SU-DHL-6 (cell line): ENCODE results near the gene LDB2.

Source experiments
- EZH2phosphoT487 ChIP-seq: fragments of 200-600 bp; sonication (generic), shearing (Covaris generic); conservative IDR thresholded peaks from 2 replicates; pipeline ENCODE4 v1.6.1; 2018; ENCODE audit warnings: mild to moderate bottlenecking, antibody characterized with exemption, low read length, moderate library complexity, mixed read lengths
- TF ChIP-seq, protein P1 (sequence below): fragments of 200-600 bp; sonication (generic); IDR thresholded peaks from one replicate; pipeline ENCODE4 v1.5.1; 2017; ENCODE audit warnings: antibody characterized with exemption, mild to moderate bottlenecking, low read length, moderate library complexity; ENCODE audit not compliant: insufficient read depth, poor library complexity, severe bottlenecking

DNA sequence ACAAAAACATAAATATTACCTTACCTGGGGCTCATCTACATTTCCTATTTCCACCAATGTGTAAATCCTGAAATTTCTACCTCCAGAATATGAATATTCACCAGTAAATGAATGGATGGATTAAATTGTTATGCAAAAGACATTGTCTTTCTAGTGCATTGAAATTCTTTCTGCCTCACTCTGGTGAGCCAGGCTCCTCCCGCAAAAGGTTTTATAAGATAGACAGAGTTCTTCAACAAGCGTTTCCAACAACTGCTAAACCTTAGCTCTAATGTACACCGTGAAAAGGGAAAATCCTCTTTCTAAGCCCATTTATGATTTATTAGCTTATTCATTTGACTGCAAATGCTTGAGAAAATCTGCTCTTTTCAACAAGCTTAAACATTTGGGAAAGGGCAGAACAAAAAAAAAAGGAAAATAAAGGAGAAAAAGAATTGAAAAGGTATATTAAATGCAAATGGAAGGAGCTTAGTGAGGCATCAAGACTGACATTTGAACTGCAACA, 72.0 kb downstream of the LDB2 start:
- TF ChIP-seq, protein P1, sequence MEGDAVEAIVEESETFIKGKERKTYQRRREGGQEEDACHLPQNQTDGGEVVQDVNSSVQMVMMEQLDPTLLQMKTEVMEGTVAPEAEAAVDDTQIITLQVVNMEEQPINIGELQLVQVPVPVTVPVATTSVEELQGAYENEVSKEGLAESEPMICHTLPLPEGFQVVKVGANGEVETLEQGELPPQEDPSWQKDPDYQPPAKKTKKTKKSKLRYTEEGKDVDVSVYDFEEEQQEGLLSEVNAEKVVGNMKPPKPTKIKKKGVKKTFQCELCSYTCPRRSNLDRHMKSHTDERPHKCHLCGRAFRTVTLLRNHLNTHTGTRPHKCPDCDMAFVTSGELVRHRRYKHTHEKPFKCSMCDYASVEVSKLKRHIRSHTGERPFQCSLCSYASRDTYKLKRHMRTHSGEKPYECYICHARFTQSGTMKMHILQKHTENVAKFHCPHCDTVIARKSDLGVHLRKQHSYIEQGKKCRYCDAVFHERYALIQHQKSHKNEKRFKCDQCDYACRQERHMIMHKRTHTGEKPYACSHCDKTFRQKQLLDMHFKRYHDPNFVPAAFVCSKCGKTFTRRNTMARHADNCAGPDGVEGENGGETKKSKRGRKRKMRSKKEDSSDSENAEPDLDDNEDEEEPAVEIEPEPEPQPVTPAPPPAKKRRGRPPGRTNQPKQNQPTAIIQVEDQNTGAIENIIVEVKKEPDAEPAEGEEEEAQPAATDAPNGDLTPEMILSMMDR: no peak
- TF ChIP-seq EZH2phosphoT487: no peak
